Endothelial cell of hepatic sinusoid (primary cell): ENCODE measurements around the gene CTSZ.

Source experiments
- in situ Hi-C: cut with HindIII; loops from 2 replicates; pipeline ENCODE4 v1.10.0; 2017; ENCODE audit warnings: low sequenced_read_pairs

The CTSZ gene

DNA sequence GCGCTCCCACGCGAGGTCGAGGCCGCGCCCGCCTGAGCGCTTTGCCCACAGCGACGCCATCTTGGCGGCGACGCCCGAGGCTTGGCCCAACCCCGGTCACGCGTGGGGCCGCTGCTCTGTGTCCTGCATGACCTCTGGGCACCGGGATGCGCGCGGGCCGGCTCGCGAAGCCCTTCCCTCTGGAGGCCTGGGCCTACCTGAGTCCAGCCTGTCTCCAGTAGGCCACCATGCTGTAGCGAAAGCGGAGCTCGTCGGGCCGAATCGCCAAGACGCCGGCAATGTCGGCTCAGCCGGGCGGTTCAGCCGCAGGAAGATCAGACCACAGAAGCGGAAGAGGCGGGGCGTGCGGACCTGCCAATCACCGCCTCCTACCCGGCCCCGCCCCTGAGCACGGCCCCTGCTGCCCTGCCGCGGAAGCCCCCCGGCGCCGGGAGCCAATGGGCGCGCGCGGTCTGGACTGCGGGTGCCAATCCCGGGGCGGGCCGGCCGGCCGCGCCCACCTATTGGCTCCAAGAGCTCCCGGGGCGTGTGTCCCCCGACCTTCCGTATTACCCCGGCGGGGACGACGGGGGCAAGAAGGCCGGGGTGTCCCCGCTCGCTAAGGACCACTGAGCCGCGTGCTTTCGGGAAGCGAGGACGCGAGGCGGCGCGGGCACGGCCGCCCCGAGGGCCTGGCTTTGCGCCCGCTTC, 25.1 kb upstream of the CTSZ start, which contains the start of gene ATP5F1E:
TSS of gene ATP5F1E (minus strand) at position 313 of the 690 bp plus-strand sequence. CDS start at position 229, 84 bp downstream.
- in situ Hi-C loops: no loop called here

DNA sequence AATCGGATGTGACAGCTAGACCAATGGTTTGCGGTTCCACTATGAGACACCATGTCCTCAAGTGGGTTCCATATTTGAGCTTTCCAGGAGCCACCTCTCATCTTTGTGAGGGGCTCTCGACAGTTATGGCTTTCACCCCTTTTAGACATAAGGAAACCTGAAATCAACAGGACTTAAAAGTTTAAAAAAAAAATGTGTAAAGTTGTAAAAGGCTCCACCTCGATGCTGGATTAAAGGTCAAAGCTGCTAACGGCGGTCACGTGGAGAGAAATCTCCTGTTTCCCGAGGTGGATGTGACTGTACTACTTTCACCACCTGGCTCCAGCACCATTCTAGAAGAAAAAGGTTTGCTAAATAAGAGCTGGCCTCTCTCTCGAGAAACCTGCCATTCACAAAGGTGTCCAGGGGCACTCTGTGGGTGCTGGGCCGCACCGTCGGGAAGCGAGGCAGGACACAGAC, 24.5 kb upstream of the CTSZ start:
- in situ Hi-C loops: no loop called here

DNA sequence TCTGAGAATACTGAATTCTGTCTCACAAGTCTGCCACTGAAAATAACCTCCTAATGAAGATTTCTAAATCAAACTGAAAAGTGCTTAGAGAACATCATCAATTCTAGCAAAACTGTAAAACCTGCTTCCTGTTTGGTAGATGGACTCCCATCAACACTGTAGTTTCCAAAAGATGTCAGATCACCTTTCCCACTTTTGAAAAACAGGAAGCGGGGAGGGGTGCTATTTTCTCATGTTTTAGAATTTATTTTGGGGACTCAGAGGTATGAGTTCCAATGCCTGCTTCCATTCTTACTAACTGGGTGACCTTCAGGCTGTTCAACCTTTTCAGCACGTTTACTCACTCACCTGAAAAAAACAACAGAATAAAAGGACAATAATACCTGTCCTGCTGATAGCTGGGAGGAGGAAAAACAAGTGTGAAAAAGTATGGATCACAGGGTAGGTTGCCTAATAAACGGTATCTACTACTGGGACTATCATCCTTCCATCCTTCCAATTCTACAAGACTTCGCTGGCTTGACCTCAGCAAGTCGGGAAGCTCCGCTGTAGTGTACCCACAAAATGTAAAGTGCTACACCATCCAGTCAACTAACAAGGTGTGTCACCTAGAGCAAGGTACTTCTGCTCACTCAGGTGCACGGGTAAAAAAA, 24.0 kb upstream of the CTSZ start:
- in situ Hi-C loops: no loop called here

DNA sequence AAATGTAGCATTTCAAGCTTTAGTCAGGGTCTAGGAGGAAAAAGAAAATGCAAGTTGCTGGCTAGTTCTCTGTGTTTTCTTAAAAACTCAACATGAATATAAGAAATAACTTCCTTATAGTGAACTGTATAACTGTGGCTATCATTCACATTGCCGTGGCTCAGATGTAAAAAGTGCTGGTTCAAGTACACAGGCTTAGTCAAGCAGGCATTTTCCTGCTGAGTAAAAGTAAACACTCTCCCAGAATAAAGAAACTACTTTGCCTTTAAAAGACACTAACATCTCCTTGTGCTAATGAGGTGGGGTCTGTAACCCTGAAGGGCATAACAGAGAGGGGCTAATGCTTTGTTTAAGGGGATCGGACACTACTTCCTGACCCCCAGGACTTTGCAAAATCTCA, 21.8 kb upstream of the CTSZ start:
- in situ Hi-C loops: no loop called here

DNA sequence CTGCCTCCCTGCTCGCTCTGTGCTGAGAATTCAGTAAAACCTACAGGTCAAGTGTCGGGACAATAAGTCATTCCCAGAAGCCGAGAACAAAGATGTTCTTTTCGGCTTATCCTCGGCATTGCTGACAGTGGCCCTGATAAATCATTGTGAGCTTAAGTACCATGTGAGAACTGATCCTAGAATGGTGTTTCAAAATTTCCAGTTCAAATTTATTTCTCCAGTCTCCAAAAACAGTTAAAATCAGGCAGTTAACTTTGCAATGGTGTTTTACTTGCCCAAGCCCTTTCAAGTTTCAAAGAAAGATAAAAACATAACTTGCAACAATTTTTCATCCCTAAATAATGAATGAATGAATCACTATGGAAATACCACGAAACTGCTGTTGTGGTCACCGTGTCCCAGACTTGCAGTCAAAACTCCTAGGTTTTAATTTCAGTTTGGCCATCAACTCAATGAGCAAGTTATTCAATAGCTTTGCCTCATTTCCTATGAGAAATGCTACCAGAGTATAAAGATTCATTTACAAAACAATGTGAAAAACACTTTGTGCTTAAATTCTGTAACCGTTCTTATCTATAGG, 20.8 kb upstream of the CTSZ start:
- in situ Hi-C loops: no loop called here

DNA sequence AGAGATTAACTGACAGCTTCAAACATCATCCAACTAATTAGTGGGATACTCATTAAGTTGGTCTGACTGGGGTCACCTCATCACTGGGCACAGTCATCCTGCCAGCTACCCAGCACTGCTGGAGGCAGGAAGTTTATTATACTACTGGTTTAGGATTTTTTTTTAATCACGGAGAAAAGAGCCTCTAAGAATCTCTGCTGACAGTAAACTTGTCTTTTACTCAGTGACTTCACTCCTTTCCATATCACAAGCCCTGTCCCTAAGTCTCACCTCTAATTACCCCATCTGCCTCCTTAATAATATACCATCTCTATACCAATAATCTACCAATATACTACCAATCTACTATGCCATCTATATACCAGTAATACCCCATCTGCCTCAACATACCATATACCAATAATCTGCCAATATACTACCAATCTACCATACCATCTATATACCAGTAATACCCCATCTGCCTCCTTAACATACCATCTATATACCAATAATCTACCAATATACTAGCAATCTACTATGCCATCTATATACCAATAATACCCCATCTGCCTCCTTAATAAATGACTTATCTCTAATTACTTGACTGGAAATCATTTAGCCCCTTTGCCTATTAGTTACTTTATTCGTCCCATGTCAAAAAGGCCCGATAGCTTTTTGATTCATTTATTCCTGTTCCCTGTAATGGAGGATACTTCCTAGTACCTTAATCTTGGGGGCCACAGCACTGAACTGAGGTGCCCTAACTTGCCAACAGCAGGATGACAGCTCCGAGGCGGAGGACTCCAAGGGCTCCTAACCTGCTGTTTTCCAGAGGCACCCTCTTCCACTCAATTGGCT, 20.1 kb upstream of the CTSZ start:
- in situ Hi-C loops: no loop called here

DNA sequence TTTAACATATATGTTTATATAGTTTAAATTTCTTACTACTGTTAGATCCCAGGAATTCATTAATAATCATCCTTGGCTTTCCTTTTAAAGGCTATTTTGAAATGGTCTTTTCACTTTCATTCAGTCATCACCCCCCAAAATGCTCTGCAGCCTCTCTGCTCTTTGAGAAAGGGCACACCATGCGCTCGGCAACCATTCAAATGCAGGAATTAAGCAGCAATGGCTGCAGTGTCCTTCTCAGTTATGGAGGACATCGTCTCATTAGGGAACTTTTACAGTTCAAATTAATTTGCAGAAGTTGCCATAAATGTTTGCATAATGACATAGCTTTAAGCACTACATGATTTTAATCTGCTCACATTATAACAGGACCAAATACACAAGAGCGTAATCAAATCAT, 18.5 kb upstream of the CTSZ start:
- in situ Hi-C loops: no loop called here

DNA sequence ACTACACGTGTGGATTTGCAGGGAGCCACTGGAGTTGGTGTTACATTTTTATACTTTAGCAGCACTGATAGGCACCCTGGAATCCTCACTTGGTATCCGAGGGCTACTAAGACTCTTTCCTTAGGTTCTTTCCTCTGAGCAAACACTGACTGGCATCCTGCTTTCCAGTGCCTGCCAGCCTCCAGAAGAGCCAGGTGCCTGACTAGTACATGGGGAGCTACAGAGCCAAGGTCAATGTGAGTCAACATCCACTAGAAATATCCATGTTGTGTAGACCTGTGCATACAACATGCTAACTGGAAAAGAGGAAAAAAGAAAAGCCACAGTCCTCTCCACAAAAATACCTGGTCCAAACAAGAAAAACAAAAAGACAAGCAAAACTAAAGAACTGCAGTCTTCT, 18.0 kb upstream of the CTSZ start:
- in situ Hi-C loops: no loop called here

DNA sequence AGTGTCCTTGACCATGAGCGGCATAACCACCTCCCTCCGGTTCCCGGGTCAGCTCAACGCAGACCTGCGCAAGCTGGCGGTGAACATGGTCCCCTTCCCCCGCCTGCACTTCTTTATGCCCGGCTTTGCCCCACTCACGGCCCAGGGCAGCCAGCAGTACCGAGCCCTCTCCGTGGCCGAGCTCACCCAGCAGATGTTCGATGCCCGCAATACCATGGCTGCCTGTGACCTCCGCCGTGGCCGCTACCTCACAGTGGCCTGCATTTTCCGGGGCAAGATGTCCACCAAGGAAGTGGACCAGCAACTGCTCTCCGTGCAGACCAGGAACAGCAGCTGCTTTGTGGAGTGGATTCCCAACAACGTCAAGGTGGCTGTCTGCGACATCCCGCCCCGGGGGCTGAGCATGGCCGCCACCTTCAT, 17.1 kb upstream of the CTSZ start:
- in situ Hi-C loops: no loop called here

DNA sequence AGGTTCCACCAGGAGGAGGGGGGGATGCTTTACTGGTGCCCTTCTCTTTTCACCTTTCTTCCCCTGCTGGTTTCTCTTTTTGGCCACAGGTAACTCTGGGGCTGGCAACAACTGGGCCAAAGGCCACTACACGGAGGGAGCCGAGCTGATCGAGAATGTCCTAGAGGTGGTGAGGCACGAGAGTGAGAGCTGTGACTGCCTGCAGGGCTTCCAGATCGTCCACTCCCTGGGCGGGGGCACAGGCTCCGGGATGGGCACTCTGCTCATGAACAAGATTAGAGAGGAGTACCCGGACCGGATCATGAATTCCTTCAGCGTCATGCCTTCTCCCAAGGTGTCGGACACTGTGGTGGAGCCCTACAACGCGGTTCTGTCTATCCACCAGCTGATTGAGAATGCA, 16.6 kb upstream of the CTSZ start:
- in situ Hi-C loops: no loop called here

DNA sequence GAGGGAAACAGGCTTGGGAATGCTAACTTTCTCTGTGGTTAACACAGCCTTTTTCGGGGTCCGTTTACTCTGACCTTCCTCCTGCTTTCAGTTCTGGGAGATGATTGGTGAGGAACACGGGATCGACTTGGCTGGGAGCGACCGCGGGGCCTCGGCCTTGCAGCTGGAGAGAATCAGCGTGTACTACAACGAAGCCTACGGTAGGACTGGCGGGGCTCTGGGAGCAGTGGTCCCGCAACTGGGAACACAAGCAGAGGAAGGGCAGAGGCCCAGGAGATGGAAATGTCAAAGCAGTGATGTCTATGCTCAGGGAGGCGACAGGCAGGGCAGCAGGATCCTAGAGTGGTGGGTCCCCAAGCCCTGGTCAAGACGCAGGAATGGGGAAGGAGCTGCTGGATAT, 15.7 kb upstream of the CTSZ start:
- in situ Hi-C loops: no loop called here

DNA sequence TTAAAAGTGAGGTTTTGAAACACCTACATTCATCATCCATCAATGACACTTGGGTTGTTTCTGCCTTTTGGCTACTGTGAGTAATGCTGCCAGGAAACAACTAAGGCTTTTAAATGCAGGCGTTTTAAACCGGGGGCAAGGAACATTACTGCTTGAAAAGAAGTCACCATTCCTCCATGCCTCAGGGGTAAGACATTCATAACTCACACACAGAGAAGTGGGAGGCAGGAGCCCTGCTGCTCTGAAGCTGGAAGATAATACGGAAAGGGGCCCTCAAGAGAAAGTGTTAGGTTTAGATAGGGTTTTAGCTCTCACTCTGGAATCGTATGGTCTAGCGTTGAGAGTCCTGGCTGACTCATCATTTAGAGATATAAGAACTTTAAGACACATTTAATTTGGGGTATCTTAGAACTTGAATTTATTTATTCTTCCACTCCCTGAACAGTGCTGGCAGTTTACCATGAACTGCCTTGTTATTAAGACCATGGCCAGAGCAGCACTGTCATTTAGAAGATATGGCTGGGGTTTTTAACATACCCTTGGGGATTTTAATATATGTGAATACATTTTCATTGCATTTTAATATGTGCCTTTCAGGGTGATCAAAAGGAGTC, 14.0 kb upstream of the CTSZ start:
- in situ Hi-C loops: no loop called here

DNA sequence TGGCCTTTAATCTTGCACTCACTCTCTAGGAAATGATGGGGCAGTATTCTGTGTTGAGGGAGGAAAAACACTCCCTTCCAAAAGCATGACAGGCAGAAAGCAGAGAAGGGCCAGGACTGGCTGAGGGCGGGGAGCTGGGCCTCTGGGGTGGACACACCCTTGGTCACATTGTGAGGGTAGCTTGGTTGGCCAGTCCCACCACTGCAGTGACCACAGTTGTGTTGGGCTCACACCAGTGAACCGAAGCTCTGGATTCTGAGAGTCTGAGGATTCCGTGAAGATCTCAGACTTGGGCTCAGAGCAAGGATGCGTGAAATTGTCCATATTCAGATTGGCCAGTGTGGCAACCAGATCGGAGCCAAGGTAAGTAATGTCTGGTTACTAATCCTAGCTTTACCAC, 12.2 kb upstream of the CTSZ start, which contains the start of gene TUBB1:
TSS of gene TUBB1 (plus strand) at position 213 of the 400 bp plus-strand sequence. CDS start at position 307, 94 bp downstream.
- in situ Hi-C loops: no loop called here

DNA sequence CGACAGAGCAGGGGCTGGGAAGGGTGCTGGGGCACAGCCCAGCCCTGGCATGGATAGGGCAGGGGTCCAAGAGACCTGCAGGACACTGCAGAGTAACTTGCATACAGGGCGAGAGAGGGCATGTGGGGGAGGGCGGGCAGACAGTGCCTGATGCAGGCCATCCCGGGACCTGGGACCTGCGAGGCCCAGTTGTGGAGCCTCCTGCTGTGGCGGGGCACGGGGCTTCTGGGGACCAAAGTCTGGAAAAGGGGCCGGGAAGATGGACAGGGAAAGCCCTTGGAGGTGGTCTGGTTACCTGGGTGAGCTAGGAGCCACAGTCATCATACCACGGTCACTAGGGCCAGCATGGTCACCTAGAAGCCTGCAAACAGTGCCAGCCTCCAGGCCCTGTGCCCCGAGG, 11.8 kb upstream of the CTSZ start:
- in situ Hi-C loops: no loop called here

DNA sequence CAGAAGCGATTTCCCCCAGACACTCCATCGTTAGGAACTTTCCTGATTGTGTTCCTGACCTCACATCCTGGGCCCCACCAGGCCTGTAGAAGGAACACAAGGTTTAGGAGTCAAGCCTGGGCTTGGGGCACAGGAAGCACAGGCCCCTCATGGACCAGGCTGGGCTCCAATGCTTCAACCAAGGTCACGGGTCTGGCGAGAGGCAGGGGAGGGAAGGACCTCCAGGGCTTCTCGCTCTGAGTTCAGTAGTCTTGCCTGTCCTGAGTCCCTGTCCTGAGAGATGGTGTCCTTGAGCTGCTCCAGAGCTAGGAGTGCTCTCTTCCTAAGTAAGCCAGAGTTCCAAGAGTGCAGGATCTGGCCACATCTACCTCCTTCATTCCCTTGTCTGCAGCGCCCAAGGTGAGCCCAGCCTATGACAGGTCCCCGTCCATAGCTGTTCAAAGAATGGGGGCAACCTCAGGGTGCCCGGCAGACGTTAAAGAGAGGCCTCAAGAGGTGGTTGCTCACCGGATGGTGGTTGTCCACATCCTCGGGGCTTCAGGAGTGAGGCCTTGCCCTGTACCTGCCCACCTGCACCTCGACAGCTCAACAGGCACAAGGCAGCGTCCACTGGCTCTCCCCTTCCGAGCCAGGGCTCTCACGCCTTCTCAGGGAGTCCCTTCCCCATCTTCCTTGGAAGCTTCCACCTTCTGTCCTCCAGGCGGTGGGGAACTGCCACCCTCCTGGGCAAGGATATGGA, 10.6 kb upstream of the CTSZ start:
- in situ Hi-C loops: no loop called here

DNA sequence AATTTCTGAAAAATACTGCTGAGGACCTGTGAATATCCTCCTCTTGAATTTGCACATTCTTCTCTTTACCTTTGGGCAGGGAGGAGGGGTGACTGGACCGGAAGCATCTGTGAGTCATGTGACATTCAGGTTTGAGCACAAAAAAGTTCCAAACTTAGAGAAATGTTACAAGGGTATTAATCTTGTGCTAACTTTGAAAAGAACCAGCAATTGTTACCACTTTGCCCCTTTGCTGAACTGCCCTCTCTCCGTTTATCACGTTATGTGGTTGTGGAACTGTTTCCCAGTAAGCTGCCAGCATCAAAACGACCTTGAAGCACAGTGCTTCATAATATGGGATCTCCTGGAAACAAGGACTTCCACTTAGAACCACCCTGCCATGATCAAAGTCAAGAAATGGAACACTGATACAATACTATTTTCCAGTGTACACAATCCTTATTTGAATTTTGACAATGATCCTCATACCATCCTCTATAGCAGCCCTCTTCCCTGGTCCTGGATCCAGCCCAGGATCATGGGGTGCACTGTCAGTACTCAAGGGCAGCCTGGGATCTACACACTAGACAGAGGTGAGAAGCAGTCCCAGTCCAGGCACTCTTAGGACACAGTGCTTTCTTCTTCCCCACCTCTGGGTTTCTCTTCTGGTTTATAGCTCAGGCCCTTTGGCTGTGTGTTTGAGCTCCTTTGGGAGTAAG, 9.9 kb upstream of the CTSZ start:
- in situ Hi-C loops: no loop called here

DNA sequence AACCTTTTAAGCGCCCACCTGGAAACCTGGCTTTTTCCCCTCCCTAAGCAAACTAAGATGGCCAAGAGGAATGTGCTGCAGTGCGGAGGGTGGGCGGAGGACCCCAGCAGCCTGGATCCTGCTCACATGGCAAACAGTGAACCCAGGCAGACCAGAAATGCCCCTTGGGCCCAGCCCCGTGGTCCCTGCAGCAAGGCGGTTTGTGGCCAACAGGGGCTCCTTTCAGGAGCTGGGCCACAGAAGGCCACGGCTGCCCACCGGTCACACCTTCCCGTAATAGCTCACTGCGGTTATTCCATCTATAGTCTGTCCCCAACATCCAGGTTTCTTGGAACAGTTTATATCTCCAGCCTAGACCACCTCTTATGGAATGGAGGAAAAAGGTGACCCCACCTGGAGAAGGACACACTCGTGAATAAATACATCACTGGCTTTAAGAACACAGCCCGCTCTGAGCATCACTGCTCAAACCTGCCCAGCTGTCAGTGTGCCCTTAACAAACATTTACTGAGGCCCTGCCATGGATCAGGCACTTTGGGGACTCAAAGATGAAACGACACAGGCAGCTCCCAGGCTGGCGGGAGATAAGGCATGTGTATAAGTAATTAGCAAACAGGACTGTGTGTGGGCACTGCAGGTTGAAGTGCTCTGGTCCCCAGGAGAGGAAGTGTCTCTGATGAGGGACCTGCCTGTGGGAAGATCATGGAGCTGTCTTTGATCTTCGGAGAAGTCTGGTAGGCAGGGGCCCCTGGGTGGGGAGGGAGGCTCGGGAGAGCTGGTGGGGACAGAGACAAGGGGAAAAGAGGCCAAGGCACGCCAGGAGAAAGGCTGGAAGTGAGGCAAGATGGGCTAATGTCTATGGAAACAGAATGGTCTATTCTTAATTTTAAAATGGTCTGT, 9.0 kb upstream of the CTSZ start:
- in situ Hi-C loops: no loop called here

DNA sequence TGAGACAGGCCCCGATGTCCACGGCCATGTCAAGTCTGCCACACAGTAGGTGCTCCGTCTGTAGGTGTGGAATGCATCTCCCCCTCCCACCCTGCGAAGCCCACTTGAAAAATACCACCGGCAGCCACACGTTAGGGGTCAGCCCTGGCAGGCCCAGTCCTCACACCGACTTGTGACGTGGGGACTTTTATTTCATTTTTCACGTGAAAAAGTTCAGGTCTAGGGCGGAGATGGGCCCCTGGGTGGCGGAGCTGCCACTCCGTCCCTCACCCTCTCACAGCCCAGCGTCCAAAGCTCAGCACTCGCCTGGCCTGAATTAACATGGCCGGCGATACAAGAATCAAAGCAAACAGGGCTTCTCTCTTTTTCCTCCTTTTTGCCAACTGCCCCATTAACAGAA, 8.4 kb upstream of the CTSZ start:
- in situ Hi-C loops: no loop called here
